HG03039 (cell line): ENCODE measurements around the gene FAM72C.
"Not testable (repeated sequence)": the region's sequence is repeated elsewhere in the genome, so short reads cannot be mapped to it uniquely, and the experiment has no call there.

ENCODE experiments used
- ATAC-seq: cut with Tn5 transposase; IDR thresholded peaks from one replicate; pipeline ENCODE4 v1.9.1; 2021; ENCODE audit warnings: mild to moderate bottlenecking, moderate library complexity; ENCODE audit not compliant: unreplicated experiment

The FAM72C gene

GRCh38 chr1:143984721-143985473 lies 13.1 kb upstream of the FAM72C start:
- ATAC-seq, result not testable (repeated sequence)

GRCh38 chr1:143974416-143974815 lies 2.6 kb upstream of the FAM72C start:
- not testable (repeated sequence) for ATAC-seq

- ATAC-seq, result not testable (repeated sequence)
Measured at GRCh38 chr1:143973876-143974414, 2.2 kb upstream of the FAM72C start.

- peak; percentile 5 for ATAC-seq
Measured at GRCh38 chr1:143972753-143973326, 1.1 kb upstream of the FAM72C start.

- not testable (repeated sequence) for ATAC-seq
Measured at GRCh38 chr1:143965860-143966259, 5.9 kb downstream of the FAM72C start.

GRCh38 chr1:143964294-143964693 lies 7.5 kb downstream of the FAM72C start:
- ATAC-seq, result not testable (repeated sequence)

GRCh38 chr1:143955930-143956329 lies 15.9 kb downstream of the FAM72C start:
- ATAC-seq, result not testable (repeated sequence)

- ATAC-seq, result not testable (repeated sequence)
Measured at GRCh38 chr1:143952913-143953312, 18.9 kb downstream of the FAM72C start.

- ATAC-seq, result not testable (repeated sequence)
Measured at GRCh38 chr1:143951485-143952391, 20.0 kb downstream of the FAM72C start.

- ATAC-seq, result not testable (repeated sequence)
Measured at GRCh38 chr1:143947749-143948148, 24.0 kb downstream of the FAM72C start.

GRCh38 chr1:143945253-143945652 lies 26.5 kb downstream of the FAM72C start:
- ATAC-seq, result not testable (repeated sequence)

- ATAC-seq, result not testable (repeated sequence)
Measured at GRCh38 chr1:143944576-143945240, 27.1 kb downstream of the FAM72C start.

GRCh38 chr1:143943319-143943978 lies 28.3 kb downstream of the FAM72C start:
- ATAC-seq, result not testable (repeated sequence)

- ATAC-seq, result not testable (repeated sequence)
Measured at GRCh38 chr1:143942238-143942860, 29.4 kb downstream of the FAM72C start.

GRCh38 chr1:143939666-143940065 lies 32.1 kb downstream of the FAM72C start:
- ATAC-seq, result not testable (repeated sequence)

GRCh38 chr1:143938922-143939321 lies 32.9 kb downstream of the FAM72C start:
- ATAC-seq, result not testable (repeated sequence)

- not testable (repeated sequence) for ATAC-seq
Measured at GRCh38 chr1:143936457-143937115, 35.2 kb downstream of the FAM72C start.

- ATAC-seq, result not testable (repeated sequence)
Measured at GRCh38 chr1:143919127-143919526, 52.7 kb downstream of the FAM72C start.

- not testable (repeated sequence) for ATAC-seq
Measured at GRCh38 chr1:143918552-143918951, 53.2 kb downstream of the FAM72C start.
